Erythroblast (primary cell): Measurements from ENCODE around the gene PTRHD1.

Experiments used
- GATA1 ChIP-seq: IDR thresholded peaks from 2 replicates; pipeline ENCODE4 v1.6.1; 2011; ENCODE audit warnings: low read depth, mild to moderate bottlenecking, control low read depth, low read length, moderate library complexity
- POLR2A ChIP-seq: IDR thresholded peaks from 2 replicates; pipeline ENCODE4 v1.6.1; 2011; ENCODE audit warnings: mild to moderate bottlenecking, low read length

GRCh38 chr2:24840164-24840869 lies 47.1 kb upstream of the PTRHD1 start:
- TF ChIP-seq POLR2A (no peak), GATA1 (no peak)
